ENCODE data around the gene TXNRD2.

DNA sequence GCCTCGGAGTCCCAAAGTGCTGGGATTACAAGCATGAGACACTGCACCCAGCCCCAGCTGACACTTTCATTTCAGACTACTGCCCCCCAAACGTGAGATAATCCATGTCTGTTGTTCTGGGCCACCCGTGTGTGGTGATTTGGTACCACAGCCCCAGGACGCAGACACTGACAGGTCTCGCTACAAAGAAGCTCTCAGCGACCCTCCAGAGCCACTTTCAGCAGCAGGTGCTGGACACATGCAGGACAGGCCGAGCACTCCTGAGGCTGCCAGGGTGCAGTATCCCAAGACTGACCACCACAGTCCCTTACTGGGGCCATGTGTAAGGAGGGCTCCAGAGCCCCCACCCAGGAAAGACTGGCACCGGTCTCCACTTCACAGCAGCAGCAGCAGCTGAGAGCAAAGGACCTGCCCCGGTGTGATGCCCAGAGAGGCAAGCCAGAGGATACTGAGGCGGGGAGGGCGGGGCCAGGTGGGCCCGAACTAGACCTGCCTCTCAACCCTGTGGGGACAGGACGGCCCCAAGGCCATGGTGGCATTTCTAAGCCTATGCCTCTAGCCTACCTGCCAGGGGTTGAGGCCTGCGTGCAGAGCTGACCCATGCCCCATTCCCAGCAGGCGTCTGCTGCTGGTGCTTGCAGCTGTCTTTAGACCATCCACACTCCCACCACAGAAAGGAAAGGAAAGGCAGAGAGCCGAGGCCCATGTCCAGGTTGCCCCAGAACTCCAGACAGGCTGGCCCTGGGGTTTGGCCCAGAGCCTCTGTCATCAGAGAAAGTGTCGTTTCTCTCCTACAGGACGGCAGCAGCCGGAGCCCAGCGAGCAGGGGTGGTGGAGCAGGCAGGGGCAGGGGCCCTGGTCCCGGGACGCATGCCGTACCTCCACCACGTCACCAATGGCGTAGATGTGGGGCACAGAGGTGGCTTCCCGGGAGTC, 58.9 kb downstream of the TXNRD2 start:
- TF ChIP-seq POLR2A (IDR thresholded peaks at IDR 0.05; ENCODE audit: low read length) (no peak), GATA1 (IDR thresholded peaks at IDR 0.05; ENCODE audit: low read depth, low read length) (no peak)

All from erythroblast (primary cell).